HepG2 (cell line): ENCODE data around the gene PIP5KL1. TPM values are rescaled to one million over a fixed set of nuclear protein-coding genes. Genes with fewer than 3 reads are reported as not detected.
A peak's percentile ranks its signal among the peaks of the same experiment; 100 is the strongest.

ENCODE experiments used
- FOXC1 ChIP-seq: sonication (generic); formaldehyde crosslinking; IDR thresholded peaks from 2 replicates; pipeline ENCODE4 v1.8.0; 2022; ENCODE audit warnings: mild to moderate bottlenecking, missing genetic modification reagents, borderline replicate concordance
- HNF4G ChIP-seq, 2 experiments: sonication (generic) in 1 of 2; formaldehyde crosslinking in 1 of 2; IDR thresholded peaks; 2 replicates each; pipeline versions ENCODE4 v1.4.0 to v1.6.1; 2011 to 2020; ENCODE audit warnings: borderline replicate concordance in 2 of 2, low read depth in 2 of 2, mild to moderate bottlenecking in 2 of 2, low read length in 1 of 2, missing genetic modification reagents in 1 of 2, moderate library complexity in 1 of 2
- LRRFIP1 ChIP-seq: sonication (generic); formaldehyde crosslinking; conservative IDR thresholded peaks from 2 replicates; pipeline ENCODE4 v1.4.0; 2020; ENCODE audit warnings: missing genetic modification reagents
- MAFG ChIP-seq: sonication (generic); formaldehyde crosslinking; IDR thresholded peaks from 2 replicates; pipeline ENCODE4 v1.5.1; 2020; ENCODE audit warnings: mild to moderate bottlenecking, missing genetic modification reagents
- MAX ChIP-seq: IDR thresholded peaks from 2 replicates; pipeline ENCODE4 v1.6.1; 2012; ENCODE audit warnings: inconsistent platforms
- MZF1 ChIP-seq: sonication (generic); formaldehyde crosslinking; IDR thresholded peaks from 2 replicates; pipeline ENCODE4 v1.8.1; 2023; ENCODE audit warnings: mild to moderate bottlenecking, missing genetic modification reagents, borderline replicate concordance
- NR0B2 ChIP-seq: sonication (generic); formaldehyde crosslinking; IDR thresholded peaks from 2 replicates; pipeline ENCODE4 v1.4.0; 2020; ENCODE audit warnings: mild to moderate bottlenecking, missing genetic modification reagents
- PHF20 ChIP-seq: sonication (generic); formaldehyde crosslinking; IDR thresholded peaks from 2 replicates; pipeline ENCODE4 v1.5.0; 2020; ENCODE audit warnings: mild to moderate bottlenecking, missing genetic modification reagents
- RAD21 ChIP-seq: fragments of 450-650 bp; formaldehyde crosslinking; IDR thresholded peaks from 2 replicates; pipeline ENCODE4 v1.5.0; 2020; ENCODE audit warnings: mild to moderate bottlenecking
- SYNCRIP ChIP-seq: fragments of 200-400 bp; formaldehyde crosslinking; IDR thresholded peaks from 2 replicates; pipeline ENCODE4 v1.6.1; 2018; ENCODE audit warnings: mild to moderate bottlenecking, low read depth, low read length; ENCODE audit not compliant: insufficient read depth
- ZBTB46 ChIP-seq: sonication (generic); formaldehyde crosslinking; IDR thresholded peaks from 2 replicates; pipeline ENCODE4 v1.4.0; 2020; ENCODE audit warnings: mild to moderate bottlenecking, missing genetic modification reagents, borderline replicate concordance
- ZFP90 ChIP-seq: sonication (generic); formaldehyde crosslinking; IDR thresholded peaks from 2 replicates; pipeline ENCODE4 v1.8.0; 2022; ENCODE audit warnings: missing genetic modification reagents, mild to moderate bottlenecking, inconsistent platforms, borderline replicate concordance
- ZNF280B ChIP-seq: sonication (generic); formaldehyde crosslinking; IDR thresholded peaks from 2 replicates; pipeline ENCODE4 v1.5.0; 2020; ENCODE audit warnings: missing genetic modification reagents, mild to moderate bottlenecking, borderline replicate concordance
- ZNF280D ChIP-seq: sonication (generic); formaldehyde crosslinking; IDR thresholded peaks from 2 replicates; pipeline ENCODE4 v1.5.1; 2020; ENCODE audit warnings: mild to moderate bottlenecking, missing genetic modification reagents
- ZNF569 ChIP-seq: sonication (generic); formaldehyde crosslinking; IDR thresholded peaks from 2 replicates; pipeline ENCODE4 v1.5.0; 2020; ENCODE audit warnings: mild to moderate bottlenecking, missing genetic modification reagents, moderate library complexity, borderline replicate concordance
- ZNF850 ChIP-seq: sonication (generic); formaldehyde crosslinking; conservative IDR thresholded peaks from 2 replicates; pipeline ENCODE4 v1.9.0; 2021; ENCODE audit warnings: mild to moderate bottlenecking, missing genetic modification reagents
- ZSCAN12 ChIP-seq: sonication (generic); formaldehyde crosslinking; IDR thresholded peaks from 2 replicates; pipeline ENCODE4 v1.9.0; 2021; ENCODE audit warnings: mild to moderate bottlenecking, missing genetic modification reagents
- polyA plus RNA-seq, 8 experiments: library from polyadenylated mRNA; depleted of rRNA in 3 of 8; stranded (reverse) in 7 of 8; unstranded in 1 of 8; fragments of >200 nt; fragmentation: Illumina TruSeq in 4 of 8; extraction: Trizol in 4 of 8; gene quantifications; 2 replicates each; pipeline versions ENCODE4 v1.2.1 to v1.2.3, GENCODE V29; 2011 to 2016; ENCODE audit warnings: low read depth in 4 of 8, missing spikeins in 1 of 8, mixed read lengths in 1 of 8; ENCODE audit not compliant: insufficient read depth in 1 of 8
- total RNA-seq, 5 experiments: library from RNA; depleted of rRNA; stranded (reverse); fragments of >200 nt; fragmentation: Illumina TruSeq; extraction: Trizol; gene quantifications; 2 replicates each; pipeline ENCODE4 v1.2.3, GENCODE V29; 2016; ENCODE audit warnings: low read depth in 1 of 5

PIP5KL1 gene
- total and polyA plus RNA-seq, 2 of the 13 experiments (the other 11 are each of a cell fraction or from before 2014, with no cell fraction given) = 0.20 to 0.49 TPM

- TF ChIP-seq ZNF280D (no peak), MAFG (CRISPR knock-in tag) (no peak), RAD21 (CRISPR knock-in tag) (peak; percentile 16; the same call in 1 of the 2 replicates), ZBTB46 (no peak), HNF4G (IDR thresholded peaks at IDR 0.05; ENCODE audit: borderline replicate concordance, low read depth, low read length) (no peak), HNF4G (CRISPR knock-in tag; IDR thresholded peaks at IDR 0.05; ENCODE audit: borderline replicate concordance, low read depth) (no peak), NR0B2 (no peak), ZNF850 (CRISPR knock-in tag) (no peak), FOXC1 (no peak), ZNF280B (CRISPR knock-in tag) (no peak), ZFP90 (peak; percentile 62; the same call in 1 of the 2 replicates), ZSCAN12 (CRISPR knock-in tag) (no peak), LRRFIP1 (CRISPR knock-in tag) (no peak), MAX (no peak), ZNF569 (CRISPR knock-in tag) (no peak), PHF20 (no peak), SYNCRIP (no peak), MZF1 (CRISPR knock-in tag) (no peak)
These were observed at the start of gene PIP5KL1 (continued) for GRCh38 chr9:127930231-127931091.
